GM18517 (cell line): ENCODE measurements around the gene SLC15A2.

Source experiments
- ATAC-seq: cut with Tn5 transposase; IDR thresholded peaks from one replicate; pipeline ENCODE4 v1.9.1; 2021; ENCODE audit warnings: mild to moderate bottlenecking, moderate library complexity; ENCODE audit not compliant: unreplicated experiment

SLC15A2 gene

DNA sequence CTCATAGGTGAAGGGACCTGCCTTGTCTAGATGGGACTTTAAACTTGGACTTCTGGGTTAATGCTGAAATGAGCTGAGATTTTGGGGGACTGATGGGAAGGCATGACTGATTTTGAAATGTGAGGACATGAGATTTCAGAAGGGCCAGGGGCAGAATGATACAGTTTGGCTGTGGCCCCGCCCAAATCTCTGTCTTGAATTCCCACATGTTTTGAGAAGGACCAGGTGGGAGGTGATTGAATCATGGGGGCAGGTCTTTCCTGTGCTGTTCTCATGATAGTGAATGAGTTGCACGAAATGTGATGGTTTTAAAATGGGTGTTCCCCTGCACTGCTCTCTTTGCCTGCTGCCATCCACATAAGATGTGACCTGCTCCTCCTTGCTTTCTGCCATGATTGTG lies 85.0 kb downstream of the SLC15A2 start:
- ATAC-seq, result no peak

DNA sequence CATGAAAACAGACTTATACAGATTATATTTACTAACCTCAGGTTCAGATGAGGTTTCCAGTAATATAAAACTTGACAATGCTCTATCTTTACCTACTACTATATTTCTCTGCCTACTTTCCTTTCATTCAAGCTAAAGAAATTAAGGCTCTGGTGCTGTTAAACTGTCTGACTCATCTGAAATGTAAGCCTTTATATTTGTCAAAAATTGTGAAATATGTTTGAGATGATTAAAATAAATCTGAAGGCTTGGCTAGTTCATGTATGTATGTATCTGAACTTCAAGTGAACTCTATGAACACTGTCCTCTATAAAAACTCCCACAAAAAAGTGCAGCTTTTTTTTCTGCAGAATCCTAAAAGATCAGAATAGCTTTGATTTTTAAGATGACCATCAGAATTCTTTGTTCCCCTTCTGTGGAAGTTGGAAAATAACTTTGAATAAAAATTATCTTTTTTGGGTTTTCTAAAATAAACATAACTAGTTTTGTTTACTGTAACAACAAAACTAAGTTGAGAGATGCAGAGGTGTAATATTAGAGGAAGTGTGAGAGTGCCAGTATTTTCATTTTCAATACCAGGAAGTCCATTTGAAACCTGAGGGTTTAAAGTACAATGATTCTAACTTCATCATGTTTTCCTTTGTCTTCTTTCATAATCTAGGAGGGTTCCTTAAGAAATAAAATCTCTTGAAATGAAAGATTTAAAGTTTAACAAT lies 85.7 kb downstream of the SLC15A2 start:
- peak; percentile 80 for ATAC-seq

DNA sequence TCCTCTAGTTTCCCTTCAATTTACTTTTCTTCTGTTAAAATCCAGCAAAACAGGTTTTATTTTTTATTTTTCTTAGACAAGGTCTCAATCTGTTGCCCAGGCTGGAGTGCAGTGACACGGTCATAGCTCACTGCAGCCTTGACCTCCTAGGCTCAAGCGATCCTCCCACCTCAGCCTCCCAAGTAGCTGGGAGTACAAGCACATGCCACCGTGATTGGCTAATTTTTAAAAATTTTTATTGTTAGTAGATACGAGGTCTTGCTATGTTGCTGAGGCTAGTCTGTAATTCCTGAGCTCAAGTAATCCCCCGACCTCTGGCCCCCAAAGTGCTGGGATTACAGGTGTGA lies 86.2 kb downstream of the SLC15A2 start:
- ATAC-seq, result peak; percentile 29

DNA sequence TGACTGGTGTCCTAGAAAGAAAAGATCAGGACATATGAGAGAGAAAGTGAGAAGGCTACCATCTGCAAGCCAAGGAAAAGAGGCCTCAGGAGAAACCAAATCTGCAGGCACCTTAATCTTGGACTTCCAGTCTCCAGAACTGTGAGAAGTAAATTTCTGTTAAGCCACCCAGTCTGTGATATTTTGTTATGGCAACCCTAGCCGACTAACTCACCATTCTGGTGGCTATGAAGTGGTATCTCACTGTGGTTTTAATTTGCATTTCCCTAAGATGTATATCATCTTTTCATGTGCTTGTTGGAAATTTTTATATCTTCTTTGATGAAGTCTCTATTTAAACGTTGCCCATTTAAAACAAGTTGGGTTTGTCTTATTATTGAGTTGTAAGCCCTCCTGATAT lies 87.3 kb downstream of the SLC15A2 start:
- no peak for ATAC-seq

DNA sequence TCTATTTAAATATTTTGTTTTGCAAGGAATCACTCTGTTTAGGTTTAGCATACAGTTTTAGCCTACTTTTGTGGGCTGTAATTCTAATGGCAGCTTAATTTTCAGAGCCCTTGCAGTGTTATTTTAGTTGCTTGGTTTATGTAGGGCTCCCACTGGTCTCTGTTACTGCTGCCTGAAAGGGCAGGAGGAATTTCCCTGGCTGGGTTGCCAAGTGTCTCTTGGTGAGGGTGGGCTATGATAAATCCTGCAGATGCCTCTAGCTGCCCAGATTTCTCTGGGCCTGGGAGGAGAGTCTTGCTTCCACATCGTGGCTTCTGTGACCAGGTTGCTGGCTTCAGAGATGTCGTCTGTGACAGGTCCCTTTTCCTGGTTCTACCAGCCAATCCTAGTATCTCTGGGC lies 91.6 kb downstream of the SLC15A2 start:
- ATAC-seq, result no peak

DNA sequence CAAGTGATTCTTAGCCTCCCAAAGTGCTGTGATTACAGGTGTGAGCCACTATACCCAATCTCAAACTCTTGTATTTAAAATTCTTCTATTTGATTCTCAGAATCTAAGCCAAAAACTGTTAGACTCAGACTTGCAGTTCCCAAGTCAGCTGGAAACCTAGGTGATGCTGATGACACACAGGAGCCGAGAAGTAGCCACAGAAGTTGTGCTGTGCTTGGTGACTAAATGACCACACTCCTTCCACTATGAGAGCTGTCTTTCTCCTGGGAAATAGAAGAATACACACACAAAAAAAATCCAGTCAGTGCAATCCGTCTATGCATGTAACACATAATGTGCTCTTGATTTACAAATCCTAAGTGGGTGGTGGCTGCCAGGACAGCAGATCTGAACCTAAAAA lies 93.9 kb downstream of the SLC15A2 start:
- no peak for ATAC-seq

DNA sequence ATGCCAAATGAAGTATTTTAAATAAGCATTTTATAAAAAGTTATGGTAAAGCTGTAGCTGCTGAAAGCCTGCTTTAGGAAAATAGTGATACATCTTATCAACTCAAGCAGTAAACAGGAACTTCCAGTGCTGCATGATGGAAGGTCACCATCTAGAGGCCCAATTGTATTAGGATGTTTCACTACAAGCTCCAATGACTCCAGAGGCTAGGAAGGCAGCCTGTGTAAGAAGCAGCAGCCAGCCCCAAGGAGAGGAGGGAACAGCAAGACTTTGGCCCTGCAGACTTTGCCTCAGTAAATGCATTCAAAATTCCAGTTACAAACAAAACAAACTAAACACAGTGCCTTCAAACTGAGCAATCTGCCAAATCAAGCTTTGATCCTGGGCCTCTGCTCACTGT lies 95.7 kb downstream of the SLC15A2 start:
- ATAC-seq, result no peak

DNA sequence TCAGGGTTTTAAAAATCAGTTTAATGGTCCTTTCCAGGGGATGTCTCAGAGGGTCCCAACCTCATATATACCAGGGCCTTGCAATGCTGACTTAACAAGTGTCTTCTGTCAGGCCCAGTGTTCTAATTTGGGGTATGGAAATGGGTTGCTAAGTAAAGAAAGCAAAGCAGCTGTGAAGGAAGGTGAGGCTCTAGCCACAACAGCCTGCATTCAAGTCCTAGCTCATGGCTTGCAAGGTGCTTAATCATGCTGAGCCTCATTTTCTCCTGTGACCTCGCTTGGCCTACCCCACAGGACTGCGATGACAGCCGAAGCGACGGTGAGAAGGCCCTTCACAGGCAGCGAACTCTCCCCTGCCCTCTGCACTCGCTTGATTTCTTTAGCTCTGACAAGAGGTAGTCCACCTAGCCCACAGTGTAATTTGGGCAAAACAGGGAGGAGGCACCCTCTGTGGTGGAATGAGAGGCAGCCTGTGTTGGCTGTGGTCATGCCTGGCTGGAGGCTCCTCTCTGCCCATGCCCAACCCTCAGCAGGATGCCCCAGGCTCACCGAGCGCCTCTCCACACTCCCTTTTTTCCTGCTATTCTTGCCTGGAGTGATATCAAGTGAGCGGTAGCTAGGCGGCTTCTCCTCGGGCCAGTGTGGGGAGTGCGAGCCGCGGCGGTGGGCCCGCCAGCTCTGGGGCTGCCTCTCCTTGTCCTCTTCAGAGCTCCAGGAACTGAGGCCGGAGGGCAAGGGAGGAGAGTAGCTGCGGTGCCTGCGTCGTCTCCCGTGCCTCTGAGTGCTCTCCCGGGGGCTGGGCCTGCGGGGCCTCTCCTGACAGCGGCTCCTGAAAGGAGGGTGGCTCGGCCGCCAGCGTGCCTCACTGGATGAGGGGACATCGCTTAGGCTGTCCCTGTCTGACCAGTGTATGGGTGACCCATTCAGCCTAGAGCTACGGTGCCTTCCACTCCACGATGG lies 98.7 kb downstream of the SLC15A2 start:
- peak; percentile 67 for ATAC-seq
